Endothelial cell of umbilical vein (primary cell): ENCODE measurements around the gene PPP1CB. TPM values are rescaled to one million over a fixed set of nuclear protein-coding genes. Genes with fewer than 3 reads are reported as not detected.

Experiments
- BruUV-seq: library from RNA; stranded (reverse); fragments of 400-500 nt; replicated peaks from 2 replicates; lab custom pipeline; 2021; lab: Mats Ljungman, UMichigan
- CTCF ChIA-PET: fragments of 300-600, 350-600 bp; sonication (Branson Sonifier 250); formaldehyde crosslinking; loops from one replicate; lab custom pipeline; 2021; ENCODE audit warnings: antibody characterized with exemption, inconsistent platforms; lab: Charles Lee
- POLR2A ChIA-PET: fragments of 300-600, 350-600 bp; sonication (Branson Sonifier 250); formaldehyde crosslinking; loops from one replicate; lab custom pipeline; 2021; ENCODE audit warnings: antibody characterized with exemption, inconsistent platforms; lab: Charles Lee
- DNase-seq: peaks from one replicate; pipeline ENCODE4 v3.0.0-alpha.2; 2011; ENCODE audit warnings: low read depth, low spot score
- FAIRE-seq: peaks from 2 replicates; lab custom pipeline; 2011; peaks lifted over from hg19 to GRCh38; lab: Jason Lieb, UNC
- H2AFZ ChIP-seq: 2 replicates; pipeline ENCODE4 v1.6.0; 2012; ENCODE audit warnings: low read depth, low read length, control low read depth, inconsistent platforms
- H3K27ac ChIP-seq: 2 replicates; pipeline ENCODE4 v1.5.1; 2011; ENCODE audit warnings: low read depth, mild to moderate bottlenecking, control low read depth, low read length, moderate library complexity; ENCODE audit not compliant: insufficient read depth
- H3K27me3 ChIP-seq, 2 experiments: 2 replicates each; pipeline versions ENCODE4 v1.6.0 to v1.6.1; 2011; ENCODE audit warnings: low read length in 2 of 2, mixed read lengths in 1 of 2; ENCODE audit not compliant: control insufficient read depth in 2 of 2, insufficient read depth in 2 of 2
- H3K36me3 ChIP-seq, 2 experiments: 2 replicates in 1 of 2; 3 replicates in 1 of 2; pipeline ENCODE4 v1.5.1; 2011; ENCODE audit warnings: low read length in 2 of 2, mild to moderate bottlenecking in 1 of 2, moderate library complexity in 1 of 2; ENCODE audit not compliant: control insufficient read depth in 2 of 2, insufficient read depth in 2 of 2; ENCODE audit errors: extremely low read depth in 1 of 2
- H3K4me1 ChIP-seq: 3 replicates; pipeline ENCODE4 v1.5.1; 2011; ENCODE audit warnings: mild to moderate bottlenecking, low read length; ENCODE audit not compliant: control insufficient read depth, insufficient read depth; ENCODE audit errors: extremely low read depth
- H3K4me2 ChIP-seq: 2 replicates; pipeline ENCODE4 v1.6.1; 2011; ENCODE audit warnings: low read length, control low read depth, mixed read lengths; ENCODE audit not compliant: insufficient read depth
- H3K4me3 ChIP-seq, 3 experiments: fragments of 200-600 bp in 1 of 3; sonication (generic), shearing (Covaris generic) in 1 of 3; replicated peaks in 1 of 3; 2 replicates each; pipeline ENCODE4 v1.5.1; 2011 to 2016; ENCODE audit warnings: control low read depth in 3 of 3, low read length in 3 of 3, mild to moderate bottlenecking in 2 of 3, inconsistent platforms in 1 of 3, low read depth in 1 of 3, moderate library complexity in 1 of 3; ENCODE audit not compliant: insufficient read depth in 1 of 3
- H3K79me2 ChIP-seq: 2 replicates; pipeline ENCODE4 v1.6.0; 2012; ENCODE audit warnings: low read length, inconsistent platforms; ENCODE audit not compliant: control insufficient read depth, insufficient read depth
- H3K9ac ChIP-seq: replicated peaks from 2 replicates; pipeline ENCODE3; 2011; ENCODE audit warnings: low read length, control low read depth; ENCODE audit not compliant: insufficient read depth; ENCODE audit errors: extremely low read depth
- H3K9me1 ChIP-seq: replicated peaks from 3 replicates; pipeline ENCODE4 v1.6.0; 2011; ENCODE audit warnings: mild to moderate bottlenecking, low read length; ENCODE audit not compliant: control insufficient read depth, insufficient read depth; ENCODE audit errors: extremely low read depth
- H3K9me3 ChIP-seq: replicated peaks from 2 replicates; pipeline ENCODE4 v1.5.1; 2012; ENCODE audit warnings: low read length, inconsistent platforms; ENCODE audit not compliant: control insufficient read depth, insufficient read depth
- H4K20me1 ChIP-seq: replicated peaks from 2 replicates; pipeline ENCODE3; 2011; ENCODE audit warnings: mild to moderate bottlenecking, low read length; ENCODE audit not compliant: control insufficient read depth, insufficient read depth; ENCODE audit errors: extremely low read depth
- CTCF ChIP-seq, 2 donors: IDR thresholded peaks; 1 replicate in 1 of 2; 2 replicates in 1 of 2; pipeline ENCODE4 v1.5.1; 2011; ENCODE audit warnings: low read length in 2 of 2, mild to moderate bottlenecking in 2 of 2, moderate library complexity in 2 of 2, control low read depth in 1 of 2, inconsistent platforms in 1 of 2, low read depth in 1 of 2; ENCODE audit not compliant: insufficient read depth in 1 of 2; ENCODE audit errors: extremely low read depth in 1 of 2
- EZH2 ChIP-seq: IDR thresholded peaks from 2 replicates; pipeline ENCODE4 v1.6.1; 2012; ENCODE audit warnings: borderline replicate concordance, low read depth, mild to moderate bottlenecking, moderate library complexity, low read length, inconsistent platforms; ENCODE audit not compliant: severe bottlenecking
- FOS ChIP-seq: IDR thresholded peaks from 2 replicates; pipeline ENCODE4 v1.6.1; 2011; ENCODE audit warnings: mild to moderate bottlenecking, low read length, moderate library complexity, borderline replicate concordance; ENCODE audit not compliant: insufficient read depth
- GATA2 ChIP-seq: IDR thresholded peaks from 2 replicates; pipeline ENCODE4 v1.7.0; 2011; ENCODE audit warnings: low read depth, mild to moderate bottlenecking, moderate library complexity, mixed read lengths, low read length; ENCODE audit not compliant: insufficient read length, insufficient read depth
- JUN ChIP-seq: IDR thresholded peaks from 2 replicates; pipeline ENCODE4 v1.6.1; 2011; ENCODE audit warnings: borderline replicate concordance, low read depth; ENCODE audit not compliant: insufficient read length, insufficient read depth
- MAX ChIP-seq: IDR thresholded peaks from 2 replicates; pipeline ENCODE4 v1.6.1; 2011; ENCODE audit not compliant: insufficient read depth, insufficient read length
- MYC ChIP-seq: IDR thresholded peaks from one replicate; pipeline ENCODE4 v1.6.1; 2011; ENCODE audit warnings: mild to moderate bottlenecking, low read depth, low read length
- POLR2A ChIP-seq: IDR thresholded peaks from 2 replicates; pipeline ENCODE4 v1.6.1; 2012; ENCODE audit warnings: low read depth, mild to moderate bottlenecking, control low read depth, low read length
- POLR2AphosphoS5 ChIP-seq: IDR thresholded peaks from 2 replicates; pipeline ENCODE4 v1.6.1; 2012; ENCODE audit warnings: low read depth, mild to moderate bottlenecking, control low read depth, low read length, moderate library complexity; ENCODE audit not compliant: insufficient read depth
- dilution Hi-C: fragments of 300-500 bp; cut with MboI; formaldehyde crosslinking; loops from one replicate; pipeline ENCODE4 v1.15.0; 2019; ENCODE audit warnings: low sequenced_read_pairs; ENCODE audit not compliant: extremely low pct_ligation_motif_present
- intact Hi-C: fragments of 100-400 bp; cut with micrococcal nuclease; formaldehyde crosslinking; loops from one replicate; pipeline ENCODE4 v1.10.0; 2022
- polyA plus RNA-seq, 4 experiments: library from polyadenylated mRNA; depleted of rRNA in 3 of 4; stranded (reverse) in 3 of 4; unstranded in 1 of 4; fragments of >200 nt; gene quantifications; 2 replicates each; pipeline versions ENCODE4 v1.2.1 to v1.2.3, GENCODE V29; 2011 to 2012; ENCODE audit warnings: missing spikeins in 1 of 4
- total RNA-seq: library from RNA; stranded (reverse); gene quantifications from 2 replicates; pipeline ENCODE4 v1.2.3, GENCODE V29; 2021

PPP1CB gene
- total and polyA plus RNA-seq, 2 donors (not counting 3 experiments of a cell fraction or from before 2014, with no cell fraction given): 29.8 to 163 TPM

- no TSS peak for BruUV-seq
- DNase-seq: no peak
- H3K36me3 ChIP-seq: no peaks in the 10 kb centered on the region
- no peaks in the 10 kb centered on the region for H3K27me3 ChIP-seq
- H3K4me2 ChIP-seq: no peak overlapping the region
- H4K20me1 ChIP-seq: no peaks in the 10 kb centered on the region
- CTCF ChIA-PET: no interaction called here
- no peak overlapping the region for H3K27ac ChIP-seq
- FAIRE-seq: no peak
- no peaks in the 10 kb centered on the region for H3K9me1 ChIP-seq
- H3K9me3 ChIP-seq: no peaks in the 10 kb centered on the region
- no peak overlapping the region for H2AFZ ChIP-seq
- H3K4me1 ChIP-seq: peaks cover 9% of the 10 kb centered on the region
- intact Hi-C loops (no loop called here), dilution Hi-C loops (no loop called here)
- H3K4me3 ChIP-seq: no peak overlapping the region
- POLR2A ChIA-PET: no interaction called here
- H3K79me2 ChIP-seq: no peaks in the 10 kb centered on the region
- no peak for TF ChIP-seq CTCF (IDR thresholded peaks at IDR 0.05; ENCODE audit: extremely low read depth in 1 of 2, insufficient read depth in 1 of 2, low read depth in 1 of 2, low read length in 2 of 2)
- no peak for TF ChIP-seq POLR2AphosphoS5
- no peak for TF ChIP-seq GATA2
- TF ChIP-seq MYC: no peak
- no peak for TF ChIP-seq POLR2A
- no peak for TF ChIP-seq JUN
- TF ChIP-seq EZH2: no peak
- no peak for TF ChIP-seq MAX
- TF ChIP-seq FOS: no peak
- no peak overlapping the region for H3K9ac ChIP-seq
Observed at GRCh38 chr2:28746429-28747111, 5.1 kb upstream of the PPP1CB start.
